A673 (cell line): ENCODE results near the gene LMCD1.

Experiments
- CTCF ChIP-seq: fragments of 300-800, 200-600 bp; sonication (generic); conservative IDR thresholded peaks from 2 replicates; pipeline ENCODE4 v1.5.1; 2017; ENCODE audit warnings: low read depth, mild to moderate bottlenecking, antibody characterized with exemption, low read length, moderate library complexity, mixed read lengths
- EZH2 ChIP-seq: fragments of 200-600 bp; sonication (generic); IDR thresholded peaks from 2 replicates; pipeline ENCODE4 v1.6.1; 2017; ENCODE audit warnings: borderline replicate concordance, low read depth, mild to moderate bottlenecking, mixed read lengths, antibody characterized with exemption, low read length; ENCODE audit not compliant: poor library complexity, severe bottlenecking

DNA sequence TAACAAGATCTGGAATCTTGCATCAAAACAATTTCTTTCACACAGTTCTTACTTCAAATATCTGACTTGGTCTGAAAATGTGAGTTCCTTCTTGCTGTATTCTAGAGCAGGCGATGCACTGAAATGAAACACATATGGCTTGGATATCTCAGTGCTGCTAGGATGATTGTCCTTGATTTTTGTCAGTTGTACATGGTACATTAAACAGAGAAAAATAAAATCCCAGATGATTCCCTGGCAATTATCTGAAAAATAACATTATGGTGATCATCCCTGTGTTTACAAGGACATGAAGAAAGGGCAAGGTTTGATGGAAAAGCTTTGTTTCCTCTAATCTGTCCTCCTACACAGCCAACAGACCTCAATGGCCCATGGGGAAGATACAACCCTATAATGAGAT lies 10.6 kb downstream of the LMCD1 start:
- TF ChIP-seq CTCF (no peak), EZH2 (no peak)
